ENCODE data around the gene TRIM37.

TRIM37 gene

DNA sequence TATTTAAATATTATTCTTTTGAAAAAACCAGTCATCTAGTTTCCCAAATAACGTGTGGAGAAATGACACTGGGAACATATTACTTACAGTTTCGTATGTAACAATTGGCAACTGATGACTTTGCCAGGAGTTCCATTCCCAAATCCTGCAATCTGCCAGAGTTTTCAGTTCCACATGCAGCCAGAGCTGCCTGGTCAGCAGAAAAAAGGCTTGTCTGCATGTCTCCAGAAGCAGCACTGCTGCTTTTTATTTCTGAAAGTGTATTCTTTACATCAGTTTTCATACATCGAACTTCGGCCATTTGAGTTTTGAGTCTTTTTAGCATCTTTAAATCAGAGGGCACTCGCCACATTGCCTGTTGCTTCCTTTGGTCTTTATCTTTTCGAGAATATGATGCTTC lies 78.4 kb downstream of the TRIM37 start:
- no peak overlapping the region for H3K4me3 ChIP-seq (ENCODE audit: low read depth, low read length)
- CTCF ChIA-PET, result interaction anchor here (0.6 to 1.2 kb wide), 3 partner anchors 14 to 841 kb away, joined by 3 to 6 read pairs (median 4); no protein-coding TSS in a partner anchor
- H3K4me1 ChIP-seq (ENCODE audit: control insufficient read depth, insufficient read depth, low read length), result no peaks in the 10 kb centered on the region
- TF ChIP-seq, protein P1, sequence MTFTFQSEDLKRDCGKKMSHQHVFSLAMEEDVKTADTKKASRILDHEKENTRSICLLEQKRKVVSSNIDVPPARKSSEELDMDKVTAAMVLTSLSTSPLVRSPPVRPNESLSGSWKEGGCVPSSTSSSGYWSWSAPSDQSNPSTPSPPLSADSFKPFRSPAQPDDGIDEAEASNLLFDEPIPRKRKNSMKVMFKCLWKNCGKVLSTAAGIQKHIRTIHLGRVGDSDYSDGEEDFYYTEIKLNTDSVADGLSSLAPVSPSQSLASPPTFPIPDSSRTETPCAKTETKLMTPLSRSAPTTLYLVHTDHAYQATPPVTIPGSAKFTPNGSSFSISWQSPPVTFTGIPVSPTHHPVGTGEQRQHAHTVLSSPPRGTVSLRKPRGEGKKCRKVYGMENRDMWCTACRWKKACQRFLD (tag by site-specific recombination; IDR thresholded peaks at IDR 0.05), result no peak
- TF ChIP-seq, protein P2, sequence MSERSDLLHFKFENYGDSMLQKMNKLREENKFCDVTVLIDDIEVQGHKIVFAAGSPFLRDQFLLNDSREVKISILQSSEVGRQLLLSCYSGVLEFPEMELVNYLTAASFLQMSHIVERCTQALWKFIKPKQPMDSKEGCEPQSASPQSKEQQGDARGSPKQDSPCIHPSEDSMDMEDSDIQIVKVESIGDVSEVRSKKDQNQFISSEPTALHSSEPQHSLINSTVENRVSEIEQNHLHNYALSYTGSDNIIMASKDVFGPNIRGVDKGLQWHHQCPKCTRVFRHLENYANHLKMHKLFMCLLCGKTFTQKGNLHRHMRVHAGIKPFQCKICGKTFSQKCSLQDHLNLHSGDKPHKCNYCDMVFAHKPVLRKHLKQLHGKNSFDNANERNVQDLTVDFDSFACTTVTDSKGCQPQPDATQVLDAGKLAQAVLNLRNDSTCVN (tag by site-specific recombination; optimal IDR thresholded peaks at IDR 0.05), result no peak
- no peak overlapping the region for H3K27ac ChIP-seq (ENCODE audit: extremely low read depth, low read depth, low read length)
- POLR2A ChIA-PET, result no interaction called here
- no peaks in the 10 kb centered on the region for H3K9me3 ChIP-seq (ENCODE audit: control insufficient read depth, insufficient read depth, low read depth, low read length)
- H3K36me3 ChIP-seq (ENCODE audit: control insufficient read depth in 2 of 2, insufficient read depth in 1 of 2, low read length in 2 of 2), result peaks cover 25 to 44% of the 10 kb centered on the region in 2 experiments

DNA sequence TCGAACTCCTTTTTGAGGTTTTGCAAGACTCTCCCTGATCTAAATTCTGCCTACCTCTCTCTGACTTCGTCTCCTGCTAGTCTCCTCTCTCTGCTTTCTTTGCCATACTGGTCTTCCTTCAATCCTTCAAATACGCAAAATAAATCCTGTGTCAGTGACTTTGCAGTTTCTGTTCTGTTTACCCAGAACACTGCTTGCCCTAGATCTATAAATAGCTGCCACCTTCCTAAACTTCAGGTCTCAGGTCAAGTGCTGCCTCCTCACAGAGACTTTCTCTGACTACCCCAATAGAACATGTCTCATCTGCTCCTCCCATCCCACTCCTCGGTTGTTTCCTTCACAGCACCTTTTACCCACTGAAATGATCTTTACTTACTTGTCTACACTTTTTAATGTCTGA lies 78.9 kb downstream of the TRIM37 start:
- Histone ChIP-seq H3K4me3 (ENCODE audit: low read depth, low read length) (no peak overlapping the region), H3K9me3 (ENCODE audit: control insufficient read depth, insufficient read depth, low read depth, low read length) (no peaks in the 10 kb centered on the region), H3K36me3 (ENCODE audit: control insufficient read depth in 2 of 2, insufficient read depth in 1 of 2, low read length in 2 of 2) (peaks cover 25 to 40% of the 10 kb centered on the region in 2 experiments), H3K27ac (ENCODE audit: extremely low read depth, low read depth, low read length) (no peak overlapping the region), H3K4me1 (ENCODE audit: control insufficient read depth, insufficient read depth, low read length) (no peaks in the 10 kb centered on the region)
- TF ChIP-seq ZNF664 (tag by site-specific recombination; IDR thresholded peaks at IDR 0.05) (no peak), ZNF19 (tag by site-specific recombination; IDR thresholded peaks at IDR 0.05; ENCODE audit: low read depth) (no peak), ZNF202 (tag by site-specific recombination; IDR thresholded peaks at IDR 0.05; ENCODE audit: borderline replicate concordance) (no peak), KLF8 (tag by site-specific recombination; IDR thresholded peaks at IDR 0.05) (no peak)
- TF ChIP-seq, protein P3, sequence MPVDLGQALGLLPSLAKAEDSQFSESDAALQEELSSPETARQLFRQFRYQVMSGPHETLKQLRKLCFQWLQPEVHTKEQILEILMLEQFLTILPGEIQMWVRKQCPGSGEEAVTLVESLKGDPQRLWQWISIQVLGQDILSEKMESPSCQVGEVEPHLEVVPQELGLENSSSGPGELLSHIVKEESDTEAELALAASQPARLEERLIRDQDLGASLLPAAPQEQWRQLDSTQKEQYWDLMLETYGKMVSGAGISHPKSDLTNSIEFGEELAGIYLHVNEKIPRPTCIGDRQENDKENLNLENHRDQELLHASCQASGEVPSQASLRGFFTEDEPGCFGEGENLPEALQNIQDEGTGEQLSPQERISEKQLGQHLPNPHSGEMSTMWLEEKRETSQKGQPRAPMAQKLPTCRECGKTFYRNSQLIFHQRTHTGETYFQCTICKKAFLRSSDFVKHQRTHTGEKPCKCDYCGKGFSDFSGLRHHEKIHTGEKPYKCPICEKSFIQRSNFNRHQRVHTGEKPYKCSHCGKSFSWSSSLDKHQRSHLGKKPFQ (tag by site-specific recombination; IDR thresholded peaks at IDR 0.05), result no peak
- ChIA-PET POLR2A (no interaction called here), CTCF (interaction anchor here (1.2 kb wide), 1 partner anchor 13 kb away, joined by 6 read pairs; no protein-coding TSS in a partner anchor)

DNA sequence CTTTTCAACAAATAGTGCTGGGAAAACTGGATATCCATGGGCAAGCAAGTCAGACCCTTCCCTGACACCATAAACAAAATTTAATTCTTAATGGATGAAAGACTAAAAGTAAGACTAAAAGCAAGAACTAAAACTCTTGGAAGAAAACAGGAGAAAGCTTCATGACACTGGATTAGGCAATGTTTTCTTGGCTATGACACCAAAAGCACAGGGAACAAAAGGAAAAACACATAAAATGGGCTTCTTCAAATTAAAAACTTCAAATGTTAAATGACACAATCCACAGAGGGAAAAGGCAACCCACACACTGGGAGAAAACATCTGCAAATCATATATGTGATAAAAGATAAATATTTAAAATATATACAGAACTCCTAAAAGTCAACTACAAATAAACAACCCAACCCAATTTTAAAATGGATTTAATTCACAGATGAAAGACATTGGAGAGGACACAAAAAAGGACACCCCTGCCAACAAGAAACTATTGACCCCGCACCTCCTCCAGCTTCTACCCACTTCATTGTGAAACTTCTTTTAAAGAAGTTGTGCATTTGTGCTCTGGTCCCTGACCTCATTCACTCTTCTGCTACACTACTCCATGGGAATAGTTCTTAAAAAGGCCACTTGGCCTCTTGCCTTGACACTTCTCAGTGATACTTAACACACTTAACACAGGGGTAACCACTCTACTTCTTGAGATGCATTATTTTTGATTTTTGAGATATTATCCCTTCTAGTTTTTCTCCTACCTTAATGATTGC lies 80.3 kb downstream of the TRIM37 start:
- CTCF ChIA-PET, result no interaction called here
- H3K4me1 ChIP-seq (ENCODE audit: control insufficient read depth, insufficient read depth, low read length), result no peaks in the 10 kb centered on the region
- H3K4me3 ChIP-seq (ENCODE audit: low read depth, low read length), result no peak overlapping the region
- no peaks in the 10 kb centered on the region for H3K9me3 ChIP-seq (ENCODE audit: control insufficient read depth, insufficient read depth, low read depth, low read length)
- peaks cover 15 to 31% of the 10 kb centered on the region in 2 experiments for H3K36me3 ChIP-seq (ENCODE audit: control insufficient read depth in 2 of 2, insufficient read depth in 1 of 2, low read length in 2 of 2)
- POLR2A ChIA-PET, result no interaction called here
- H3K27ac ChIP-seq (ENCODE audit: extremely low read depth, low read depth, low read length), result no peak overlapping the region
- peak; percentile 33; the same call in 1 of the 2 replicates for TF ChIP-seq PRDM1 (tag by site-specific recombination; IDR thresholded peaks at IDR 0.05)
- TF ChIP-seq ZBTB8A (tag by site-specific recombination; IDR thresholded peaks at IDR 0.05), result no peak
- TF ChIP-seq ZNF510 (tag by site-specific recombination; IDR thresholded peaks at IDR 0.05; ENCODE audit: insufficient replicate concordance), result no peak
- TF ChIP-seq ZBTB21 (tag by site-specific recombination; IDR thresholded peaks at IDR 0.05), result no peak
- TF ChIP-seq, protein P4, sequence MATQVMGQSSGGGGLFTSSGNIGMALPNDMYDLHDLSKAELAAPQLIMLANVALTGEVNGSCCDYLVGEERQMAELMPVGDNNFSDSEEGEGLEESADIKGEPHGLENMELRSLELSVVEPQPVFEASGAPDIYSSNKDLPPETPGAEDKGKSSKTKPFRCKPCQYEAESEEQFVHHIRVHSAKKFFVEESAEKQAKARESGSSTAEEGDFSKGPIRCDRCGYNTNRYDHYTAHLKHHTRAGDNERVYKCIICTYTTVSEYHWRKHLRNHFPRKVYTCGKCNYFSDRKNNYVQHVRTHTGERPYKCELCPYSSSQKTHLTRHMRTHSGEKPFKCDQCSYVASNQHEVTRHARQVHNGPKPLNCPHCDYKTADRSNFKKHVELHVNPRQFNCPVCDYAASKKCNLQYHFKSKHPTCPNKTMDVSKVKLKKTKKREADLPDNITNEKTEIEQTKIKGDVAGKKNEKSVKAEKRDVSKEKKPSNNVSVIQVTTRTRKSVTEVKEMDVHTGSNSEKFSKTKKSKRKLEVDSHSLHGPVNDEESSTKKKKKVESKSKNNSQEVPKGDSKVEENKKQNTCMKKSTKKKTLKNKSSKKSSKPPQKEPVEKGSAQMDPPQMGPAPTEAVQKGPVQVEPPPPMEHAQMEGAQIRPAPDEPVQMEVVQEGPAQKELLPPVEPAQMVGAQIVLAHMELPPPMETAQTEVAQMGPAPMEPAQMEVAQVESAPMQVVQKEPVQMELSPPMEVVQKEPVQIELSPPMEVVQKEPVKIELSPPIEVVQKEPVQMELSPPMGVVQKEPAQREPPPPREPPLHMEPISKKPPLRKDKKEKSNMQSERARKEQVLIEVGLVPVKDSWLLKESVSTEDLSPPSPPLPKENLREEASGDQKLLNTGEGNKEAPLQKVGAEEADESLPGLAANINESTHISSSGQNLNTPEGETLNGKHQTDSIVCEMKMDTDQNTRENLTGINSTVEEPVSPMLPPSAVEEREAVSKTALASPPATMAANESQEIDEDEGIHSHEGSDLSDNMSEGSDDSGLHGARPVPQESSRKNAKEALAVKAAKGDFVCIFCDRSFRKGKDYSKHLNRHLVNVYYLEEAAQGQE (tag by site-specific recombination; IDR thresholded peaks at IDR 0.05), result no peak
- TF ChIP-seq ZFHX2 (tag by site-specific recombination; conservative IDR thresholded peaks at IDR 0.05), result peak; percentile 16; the same call in 1 of the 2 replicates
- no peak for TF ChIP-seq ZNF157 (tag by site-specific recombination; IDR thresholded peaks at IDR 0.05)
- no peak for TF ChIP-seq SP2 (tag by site-specific recombination; IDR thresholded peaks at IDR 0.05)
- no peak for TF ChIP-seq ZNF623 (tag by site-specific recombination; IDR thresholded peaks at IDR 0.05)
- TF ChIP-seq ZNF16 (tag by site-specific recombination; IDR thresholded peaks at IDR 0.05; ENCODE audit: low read depth), result no peak
- TF ChIP-seq HOXD13 (CRISPR knock-in tag; IDR thresholded peaks at IDR 0.05; ENCODE audit: borderline replicate concordance), result no peak
